Neutrophil (primary cell): ENCODE measurements around the gene PREX1.

Experiments used
- H3K27ac ChIP-seq: fragments of 200-600 bp; sonication (generic); 2 replicates; pipeline ENCODE4 v1.5.1; 2016; ENCODE audit warnings: mild to moderate bottlenecking, moderate library complexity
- H3K27me3 ChIP-seq: fragments of 200-600 bp; sonication (generic); 2 replicates; pipeline ENCODE4 v1.6.0; 2016; ENCODE audit warnings: mild to moderate bottlenecking
- H3K36me3 ChIP-seq: fragments of 200-600 bp; sonication (generic); 2 replicates; pipeline ENCODE4 v1.5.1; 2017
- H3K4me1 ChIP-seq, 2 experiments: fragments of 200-600 bp in 1 of 2; sonication (generic) in 1 of 2; 1 replicate in 1 of 2; 2 replicates in 1 of 2; pipeline versions ENCODE4 v1.5.1 to v1.6.1; 2013 to 2016; ENCODE audit warnings: low read depth in 1 of 2, low read length in 1 of 2, mild to moderate bottlenecking in 1 of 2, moderate library complexity in 1 of 2; ENCODE audit not compliant: control insufficient read depth in 1 of 2, insufficient read depth in 1 of 2
- H3K4me3 ChIP-seq, 2 experiments: fragments of 200-600 bp in 1 of 2; sonication (generic) in 1 of 2; 1 replicate in 1 of 2; 2 replicates in 1 of 2; pipeline ENCODE4 v1.5.1; 2013 to 2016; ENCODE audit warnings: low read depth in 1 of 2, low read length in 1 of 2, mild to moderate bottlenecking in 1 of 2, moderate library complexity in 1 of 2
- H3K9me3 ChIP-seq: fragments of 200-600 bp; sonication (generic); 2 replicates; pipeline ENCODE4 v1.5.1; 2016
- TF ChIP-seq, protein P1 (sequence below): fragments of 200-600 bp; sonication (generic); IDR thresholded peaks from 2 replicates; pipeline ENCODE4 v1.5.1; 2016; ENCODE audit warnings: antibody characterized with exemption

The PREX1 gene

DNA sequence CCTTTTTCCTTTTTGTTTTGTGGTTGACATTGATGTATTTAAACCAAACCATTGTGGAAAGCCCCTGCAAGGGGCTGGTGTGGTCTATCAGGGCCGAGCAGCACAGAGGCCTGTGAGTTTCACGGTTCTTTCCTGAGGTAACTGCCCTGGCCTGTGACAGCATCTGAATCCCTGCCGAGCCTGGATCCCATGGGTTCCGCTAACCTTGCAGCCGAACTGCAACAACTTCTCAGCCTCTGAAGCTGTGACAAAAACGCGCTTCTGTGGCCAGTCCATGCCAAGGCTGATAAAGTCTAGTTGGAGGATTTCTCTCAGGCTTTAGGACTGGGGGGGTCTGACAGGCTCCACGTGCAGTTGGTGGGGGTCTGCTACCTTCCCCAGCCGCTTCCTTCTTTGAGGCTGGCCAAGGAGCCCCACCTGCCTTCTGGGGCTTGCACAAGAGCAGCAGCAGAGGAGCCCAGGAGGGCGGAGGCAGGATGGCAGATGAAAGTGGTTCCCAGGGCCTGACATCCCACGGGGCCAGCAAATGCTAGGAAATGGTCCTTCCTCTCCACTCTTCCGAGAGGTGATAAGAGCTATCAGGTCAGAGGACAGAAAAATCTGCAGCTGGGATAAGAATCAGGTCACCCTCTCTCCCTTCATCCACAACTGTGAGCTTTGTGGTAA, 150.9 kb downstream of the PREX1 start:
- Histone ChIP-seq H3K36me3 (peaks cover 100% of the 10 kb centered on the region), H3K9me3 (no peaks in the 10 kb centered on the region), H3K27me3 (no peaks in the 10 kb centered on the region), H3K27ac (no peak overlapping the region), H3K4me3 (no peak overlapping the region), H3K4me1 (peaks cover 23% of the 10 kb centered on the region in 2 experiments)
- TF ChIP-seq, protein P1, sequence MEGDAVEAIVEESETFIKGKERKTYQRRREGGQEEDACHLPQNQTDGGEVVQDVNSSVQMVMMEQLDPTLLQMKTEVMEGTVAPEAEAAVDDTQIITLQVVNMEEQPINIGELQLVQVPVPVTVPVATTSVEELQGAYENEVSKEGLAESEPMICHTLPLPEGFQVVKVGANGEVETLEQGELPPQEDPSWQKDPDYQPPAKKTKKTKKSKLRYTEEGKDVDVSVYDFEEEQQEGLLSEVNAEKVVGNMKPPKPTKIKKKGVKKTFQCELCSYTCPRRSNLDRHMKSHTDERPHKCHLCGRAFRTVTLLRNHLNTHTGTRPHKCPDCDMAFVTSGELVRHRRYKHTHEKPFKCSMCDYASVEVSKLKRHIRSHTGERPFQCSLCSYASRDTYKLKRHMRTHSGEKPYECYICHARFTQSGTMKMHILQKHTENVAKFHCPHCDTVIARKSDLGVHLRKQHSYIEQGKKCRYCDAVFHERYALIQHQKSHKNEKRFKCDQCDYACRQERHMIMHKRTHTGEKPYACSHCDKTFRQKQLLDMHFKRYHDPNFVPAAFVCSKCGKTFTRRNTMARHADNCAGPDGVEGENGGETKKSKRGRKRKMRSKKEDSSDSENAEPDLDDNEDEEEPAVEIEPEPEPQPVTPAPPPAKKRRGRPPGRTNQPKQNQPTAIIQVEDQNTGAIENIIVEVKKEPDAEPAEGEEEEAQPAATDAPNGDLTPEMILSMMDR: no peak

DNA sequence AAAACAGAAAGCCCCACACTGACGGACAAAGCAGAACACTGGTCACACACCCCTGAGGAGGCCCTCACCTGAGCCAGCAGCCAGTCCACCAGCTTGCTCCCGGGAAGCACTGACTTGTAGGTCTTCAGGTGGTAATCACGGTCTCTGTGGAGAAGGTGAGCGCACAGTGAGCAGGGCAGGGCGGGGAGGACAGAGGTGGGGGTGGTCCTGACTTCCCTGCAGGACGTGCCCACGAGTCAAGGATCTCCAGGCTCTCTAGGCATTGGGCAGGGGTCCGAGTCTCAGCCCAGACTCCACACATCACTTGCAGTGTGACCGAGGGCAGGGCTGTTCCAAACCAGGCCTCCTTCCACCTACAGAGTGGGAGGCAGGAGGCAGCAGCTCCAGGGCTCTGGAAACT, 151.7 kb downstream of the PREX1 start:
- Histone ChIP-seq H3K4me3 (no peak overlapping the region), H3K27me3 (no peaks in the 10 kb centered on the region), H3K4me1 (peaks cover 25 to 31% of the 10 kb centered on the region in 2 experiments), H3K9me3 (no peaks in the 10 kb centered on the region), H3K27ac (no peak overlapping the region), H3K36me3 (peaks cover 100% of the 10 kb centered on the region)
- TF ChIP-seq, protein P1: no peak

DNA sequence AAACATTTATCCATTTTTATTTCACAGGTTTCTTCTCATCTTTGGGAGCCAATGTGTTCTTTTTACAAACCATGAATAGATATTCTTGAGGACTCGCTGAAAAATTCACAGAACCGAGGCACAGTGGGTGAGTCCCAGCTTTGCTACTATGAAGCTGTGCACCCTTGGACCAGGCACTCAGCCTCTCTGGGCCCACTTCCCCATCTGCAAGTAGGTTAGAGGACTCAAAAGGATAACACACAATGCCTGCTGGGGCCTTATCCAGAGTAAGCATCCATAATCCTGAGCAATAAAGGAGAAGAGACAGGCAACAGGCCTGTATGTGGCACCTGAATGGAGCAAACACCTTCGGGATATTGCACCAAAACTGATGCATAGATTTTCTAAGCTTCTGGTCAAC, 153.3 kb downstream of the PREX1 start:
- Histone ChIP-seq H3K27me3 (no peaks in the 10 kb centered on the region), H3K9me3 (no peaks in the 10 kb centered on the region), H3K4me3 (no peak overlapping the region), H3K4me1 (peaks cover 35 to 41% of the 10 kb centered on the region in 2 experiments), H3K36me3 (peaks cover 100% of the 10 kb centered on the region), H3K27ac (peak overlapping the region; percentile 26)
- TF ChIP-seq, protein P1: no peak

DNA sequence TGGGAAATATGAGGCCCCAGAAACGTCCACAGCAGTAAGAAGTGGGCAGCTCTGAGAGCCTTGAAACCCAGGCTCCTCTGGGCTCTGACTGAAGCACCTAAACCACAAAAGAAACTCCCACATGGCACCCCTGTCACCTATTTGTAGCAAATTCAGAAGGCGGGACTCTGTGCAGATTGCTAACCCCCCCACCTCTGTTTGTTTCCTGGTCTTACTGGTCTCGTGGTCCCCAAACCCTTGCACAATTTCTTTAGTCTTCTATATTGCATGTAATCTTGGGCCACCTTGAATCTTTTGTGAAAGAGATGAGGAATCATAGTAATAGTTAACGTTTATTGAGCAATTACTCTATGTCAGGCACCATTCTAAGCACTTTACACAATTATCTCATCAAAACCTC, 154.3 kb downstream of the PREX1 start:
- TF ChIP-seq, protein P1: no peak
- Histone ChIP-seq H3K27me3 (no peaks in the 10 kb centered on the region), H3K4me3 (no peak overlapping the region), H3K4me1 (peaks cover 35 to 41% of the 10 kb centered on the region in 2 experiments), H3K36me3 (peaks cover 100% of the 10 kb centered on the region), H3K9me3 (no peaks in the 10 kb centered on the region), H3K27ac (peak overlapping the region; percentile 26)

DNA sequence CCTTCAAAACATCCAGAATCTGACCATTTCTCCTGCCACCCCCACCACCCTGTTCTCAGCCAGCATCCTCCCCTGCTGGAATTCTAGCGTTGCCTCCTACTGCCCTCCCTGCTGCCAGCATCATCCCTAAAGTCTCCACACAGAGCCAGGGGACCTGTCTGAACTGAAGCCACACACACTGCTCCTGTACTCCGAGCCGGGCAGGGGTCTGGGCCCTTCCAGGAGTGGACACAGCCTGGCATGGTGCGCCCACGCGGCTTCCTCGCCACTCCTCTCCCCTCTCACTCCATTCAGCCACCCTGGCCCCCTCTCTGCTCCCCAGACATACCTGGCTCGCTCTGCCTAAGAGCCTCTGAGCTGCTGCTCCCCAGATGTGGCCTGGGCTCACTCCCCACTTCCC, 155.5 kb downstream of the PREX1 start:
- no peaks in the 10 kb centered on the region for H3K27me3 ChIP-seq
- no peaks in the 10 kb centered on the region for H3K9me3 ChIP-seq
- H3K36me3 ChIP-seq: peaks cover 100% of the 10 kb centered on the region
- H3K4me3 ChIP-seq: no peak overlapping the region
- TF ChIP-seq, protein P1: no peak
- H3K4me1 ChIP-seq: peaks cover 35 to 41% of the 10 kb centered on the region in 2 experiments
- peak overlapping the region; percentile 31 for H3K27ac ChIP-seq
